Measurements from ENCODE around the gene OR5C1.

- TF ChIP-seq CTCF (conservative IDR thresholded peaks at IDR 0.05) (no peak), EZH2 (IDR thresholded peaks at IDR 0.05; ENCODE audit: low read depth) (no peak)
These were observed 31.7 kb downstream of the OR5C1 start for GRCh38 chr9:122820490-122820845.
